ENCODE results near the gene IGSF9. TPM values are rescaled to one million over a fixed set of nuclear protein-coding genes. Genes with fewer than 3 reads are reported as not detected.

IGSF9 gene
- total RNA-seq, 1 experiment from 2014 or later = 15.6 TPM

GRCh38 chr1:159985473-159985872 is 40.1 kb upstream of the IGSF9 start:
- Histone ChIP-seq H3K9me2 (replicated peaks; ENCODE audit: low read length) (0 out of 2 replicates have a peak, but pooled peaks cover 8% of the 10 kb centered on the region), H4K20me1 (ENCODE audit: low read length) (no peaks in the 10 kb centered on the region), H3K4me3 (ENCODE audit: low read length) (no peak overlapping the region), H3K79me2 (ENCODE audit: low read length) (no peaks in the 10 kb centered on the region), H3K27ac (ENCODE audit: low read length) (no peak overlapping the region), H2AFZ (ENCODE audit: low read length) (no peak overlapping the region), H3K4me2 (ENCODE audit: low read length) (no peak overlapping the region), H3F3A (ENCODE audit: low read length, unreplicated experiment) (no peaks in the 10 kb centered on the region), H3K9me3 (ENCODE audit: low read length) (no peaks in the 10 kb centered on the region), H3K4me1 (ENCODE audit: insufficient read depth, low read length) (peaks cover 7% of the 10 kb centered on the region; the same call in 1 of the 2 replicates), H3K27me3 (ENCODE audit: low read length) (peaks cover 8% of the 10 kb centered on the region; the same call in 1 of the 2 replicates), H3K9ac (ENCODE audit: low read length) (no peak overlapping the region), H3K36me3 (ENCODE audit: low read depth, low read length) (no peaks in the 10 kb centered on the region)
- TF ChIP-seq EZH2phosphoT487 (IDR thresholded peaks at IDR 0.05; ENCODE audit: borderline replicate concordance, low read length) = no peak
- no peak for TF ChIP-seq CTCF (conservative IDR thresholded peaks at IDR 0.05; ENCODE audit: low read depth, low read length)
- no peak for TF ChIP-seq EZH2 (IDR thresholded peaks at IDR 0.05; ENCODE audit: low read length, unreplicated experiment)
- no peak for DNase-seq
- intact Hi-C loops (cut with micrococcal nuclease) = no loop called here
- ChIA-PET POLR2A (ENCODE audit: unreplicated experiment) (no interaction called here), CTCF (no interaction called here)
- BruUV-seq (replicated peaks) = no TSS peak
- no peak for ATAC-seq

GRCh38 chr1:159983681-159984080 is 38.3 kb upstream of the IGSF9 start:
- Histone ChIP-seq H3K4me2 (ENCODE audit: low read length) (no peak overlapping the region), H3K36me3 (ENCODE audit: low read depth, low read length) (no peaks in the 10 kb centered on the region), H3K9me3 (ENCODE audit: low read length) (no peaks in the 10 kb centered on the region), H4K20me1 (ENCODE audit: low read length) (no peaks in the 10 kb centered on the region), H3K27me3 (ENCODE audit: low read length) (peaks cover 8% of the 10 kb centered on the region; the same call in 1 of the 2 replicates), H3K9me2 (replicated peaks; ENCODE audit: low read length) (0 out of 2 replicates have a peak, but pooled peaks cover 5% of the 10 kb centered on the region), H2AFZ (ENCODE audit: low read length) (no peak overlapping the region), H3K4me1 (ENCODE audit: insufficient read depth, low read length) (no peaks in the 10 kb centered on the region), H3K27ac (ENCODE audit: low read length) (no peak overlapping the region), H3K9ac (ENCODE audit: low read length) (no peak overlapping the region), H3K4me3 (ENCODE audit: low read length) (no peak overlapping the region), H3F3A (ENCODE audit: low read length, unreplicated experiment) (no peaks in the 10 kb centered on the region), H3K79me2 (ENCODE audit: low read length) (no peaks in the 10 kb centered on the region)
- intact Hi-C loops (cut with micrococcal nuclease) = no loop called here
- ATAC-seq (no peak), DNase-seq (no peak)
- POLR2A ChIA-PET (ENCODE audit: unreplicated experiment) = no interaction called here
- CTCF ChIA-PET = no interaction called here
- no TSS peak for BruUV-seq (replicated peaks)
- TF ChIP-seq EZH2 (IDR thresholded peaks at IDR 0.05; ENCODE audit: low read length, unreplicated experiment) = no peak
- no peak for TF ChIP-seq EZH2phosphoT487 (IDR thresholded peaks at IDR 0.05; ENCODE audit: borderline replicate concordance, low read length)
- no peak for TF ChIP-seq CTCF (conservative IDR thresholded peaks at IDR 0.05; ENCODE audit: low read depth, low read length)

GRCh38 chr1:159982280-159982679 is 36.9 kb upstream of the IGSF9 start:
- H3K27me3 ChIP-seq (ENCODE audit: low read length) = peaks cover 8% of the 10 kb centered on the region; the same call in 1 of the 2 replicates
- intact Hi-C loops (cut with micrococcal nuclease) = no loop called here
- no peak overlapping the region for H3K4me3 ChIP-seq (ENCODE audit: low read length)
- no peak overlapping the region for H3K4me2 ChIP-seq (ENCODE audit: low read length)
- no peaks in the 10 kb centered on the region for H3K79me2 ChIP-seq (ENCODE audit: low read length)
- no peak overlapping the region for H2AFZ ChIP-seq (ENCODE audit: low read length)
- no peaks in the 10 kb centered on the region for H3K36me3 ChIP-seq (ENCODE audit: low read depth, low read length)
- H3K4me1 ChIP-seq (ENCODE audit: insufficient read depth, low read length) = no peaks in the 10 kb centered on the region
- TF ChIP-seq EZH2 (IDR thresholded peaks at IDR 0.05; ENCODE audit: low read length, unreplicated experiment) (no peak), EZH2phosphoT487 (IDR thresholded peaks at IDR 0.05; ENCODE audit: borderline replicate concordance, low read length) (no peak), CTCF (conservative IDR thresholded peaks at IDR 0.05; ENCODE audit: low read depth, low read length) (no peak)
- DNase-seq (no peak), ATAC-seq (no peak)
- no peak overlapping the region for H3K27ac ChIP-seq (ENCODE audit: low read length)
- H3K9me2 ChIP-seq (replicated peaks; ENCODE audit: low read length) = 0 out of 2 replicates have a peak, but pooled peaks cover 5% of the 10 kb centered on the region
- POLR2A ChIA-PET (ENCODE audit: unreplicated experiment) = no interaction called here
- H3K9me3 ChIP-seq (ENCODE audit: low read length) = no peaks in the 10 kb centered on the region
- CTCF ChIA-PET = no interaction called here
- no peak overlapping the region for H3K9ac ChIP-seq (ENCODE audit: low read length)
- BruUV-seq (replicated peaks) = no TSS peak
- no peaks in the 10 kb centered on the region for H4K20me1 ChIP-seq (ENCODE audit: low read length)
- H3F3A ChIP-seq (ENCODE audit: low read length, unreplicated experiment) = no peaks in the 10 kb centered on the region

Measured in PC-3 (cell line).